CD4-positive, alpha-beta T cell treated with Interleukin-17A for 1 hour (primary cell): ENCODE data around the gene TBC1D22A.
"Not testable (repeated sequence)": the region's sequence is repeated elsewhere in the genome, so short reads cannot be mapped to it uniquely, and the experiment has no call there.

Experiments used
- DNase-seq: peaks from one replicate; pipeline ENCODE4 v3.0.0-alpha.2; 2020

TBC1D22A gene

GRCh38 chr22:47164514-47165337, 402.3 kb downstream of the TBC1D22A start:
- DNase-seq: no peak

GRCh38 chr22:47165338-47166032, 403.0 kb downstream of the TBC1D22A start:
- no peak for DNase-seq

- no peak for DNase-seq
Measured at GRCh38 chr22:47166033-47166404, 403.6 kb downstream of the TBC1D22A start.

- DNase-seq: no peak
Measured at GRCh38 chr22:47166446-47167016, 404.1 kb downstream of the TBC1D22A start.

GRCh38 chr22:47167056-47167455, 404.6 kb downstream of the TBC1D22A start:
- DNase-seq: no peak

- DNase-seq: not testable (repeated sequence)
Measured at GRCh38 chr22:47167921-47168320, 405.5 kb downstream of the TBC1D22A start.

GRCh38 chr22:47168441-47168840, 406.0 kb downstream of the TBC1D22A start:
- no peak for DNase-seq

- DNase-seq: no peak
Measured at GRCh38 chr22:47168900-47169800, 406.7 kb downstream of the TBC1D22A start.

- no peak for DNase-seq
Measured at GRCh38 chr22:47169801-47170140, 407.3 kb downstream of the TBC1D22A start.

GRCh38 chr22:47170511-47171440, 408.3 kb downstream of the TBC1D22A start:
- DNase-seq: not testable (repeated sequence)

GRCh38 chr22:47171441-47172221, 409.2 kb downstream of the TBC1D22A start:
- DNase-seq: no peak

- DNase-seq: no peak
Measured at GRCh38 chr22:47172771-47173534, 410.5 kb downstream of the TBC1D22A start.

- no peak for DNase-seq
Measured at GRCh38 chr22:47173535-47174021, 411.1 kb downstream of the TBC1D22A start.

GRCh38 chr22:47174096-47174495, 411.6 kb downstream of the TBC1D22A start:
- no peak for DNase-seq

GRCh38 chr22:47174671-47175112, 412.2 kb downstream of the TBC1D22A start:
- DNase-seq: no peak

GRCh38 chr22:47175151-47176025, 412.9 kb downstream of the TBC1D22A start:
- DNase-seq: no peak

GRCh38 chr22:47176026-47176389, 413.6 kb downstream of the TBC1D22A start:
- no peak for DNase-seq

GRCh38 chr22:47176573-47177333, 414.3 kb downstream of the TBC1D22A start:
- DNase-seq: no peak
